ENCODE data around the gene FRMPD4. TPM values are rescaled to one million over a fixed set of nuclear protein-coding genes. Genes with fewer than 3 reads are reported as not detected.

The FRMPD4 gene
- total and polyA plus RNA-seq, 2 donors (not counting 1 experiment from before 2014, with no cell fraction given) = 0.50 to 1.5 TPM

GRCh38 chrX:12325171-12325570, 186.9 kb downstream of the FRMPD4 start:
- H3K4me2 ChIP-seq (ENCODE audit: extremely low read depth, insufficient read depth, low read length) = no peak overlapping the region
- no peak overlapping the region for H3K4me3 ChIP-seq (replicated peaks in 1 of 4; ENCODE audit: control extremely low read depth in 1 of 4, insufficient read depth in 1 of 4, low read depth in 3 of 4, low read length in 4 of 4)
- no peak overlapping the region for H3K9ac ChIP-seq (ENCODE audit: insufficient read depth, low read length)
- H3K4me1 ChIP-seq (ENCODE audit: control insufficient read depth, extremely low read depth, insufficient read depth, low read length) = no peaks in the 10 kb centered on the region
- no peak for DNase-seq (ENCODE audit: low read depth in 2 of 2)
- no peak overlapping the region for H3K27ac ChIP-seq (ENCODE audit: insufficient read depth, low read length)
- H3K79me2 ChIP-seq (ENCODE audit: control insufficient read depth, insufficient read depth, low read length) = no peaks in the 10 kb centered on the region
- H3K9me3 ChIP-seq (ENCODE audit: control insufficient read depth, insufficient read depth, low read depth, low read length) = no peaks in the 10 kb centered on the region
- no peak for TF ChIP-seq CTCF (conservative IDR thresholded peaks at IDR 0.05 in 1 of 2, IDR thresholded peaks at IDR 0.05 in 1 of 2; ENCODE audit: low read depth in 1 of 2, low read length in 2 of 2)
- no peak for TF ChIP-seq EZH2 (IDR thresholded peaks at IDR 0.05; ENCODE audit: low read length, missing control alignments)
- H2AFZ ChIP-seq (ENCODE audit: low read length) = no peak overlapping the region
- no peaks in the 10 kb centered on the region for H3K36me3 ChIP-seq (ENCODE audit: control insufficient read depth, insufficient read depth, low read length)
- H4K20me1 ChIP-seq (ENCODE audit: control insufficient read depth, extremely low read depth, insufficient read depth, low read length) = no peaks in the 10 kb centered on the region
- no peaks in the 10 kb centered on the region for H3K27me3 ChIP-seq (ENCODE audit: control insufficient read depth, insufficient read depth, low read length)

GRCh38 chrX:12327836-12328235, 189.6 kb downstream of the FRMPD4 start:
- no peak overlapping the region for H3K27ac ChIP-seq (ENCODE audit: insufficient read depth, low read length)
- no peaks in the 10 kb centered on the region for H3K4me1 ChIP-seq (ENCODE audit: control insufficient read depth, extremely low read depth, insufficient read depth, low read length)
- no peaks in the 10 kb centered on the region for H3K9me3 ChIP-seq (ENCODE audit: control insufficient read depth, insufficient read depth, low read depth, low read length)
- no peak overlapping the region for H2AFZ ChIP-seq (ENCODE audit: low read length)
- H3K4me2 ChIP-seq (ENCODE audit: extremely low read depth, insufficient read depth, low read length) = no peak overlapping the region
- H3K36me3 ChIP-seq (ENCODE audit: control insufficient read depth, insufficient read depth, low read length) = no peaks in the 10 kb centered on the region
- H3K9ac ChIP-seq (ENCODE audit: insufficient read depth, low read length) = no peak overlapping the region
- no peak overlapping the region for H3K4me3 ChIP-seq (replicated peaks in 1 of 4; ENCODE audit: control extremely low read depth in 1 of 4, insufficient read depth in 1 of 4, low read depth in 3 of 4, low read length in 4 of 4)
- DNase-seq (ENCODE audit: low read depth in 2 of 2) = no peak
- no peaks in the 10 kb centered on the region for H3K27me3 ChIP-seq (ENCODE audit: control insufficient read depth, insufficient read depth, low read length)
- no peaks in the 10 kb centered on the region for H3K79me2 ChIP-seq (ENCODE audit: control insufficient read depth, insufficient read depth, low read length)
- no peaks in the 10 kb centered on the region for H4K20me1 ChIP-seq (ENCODE audit: control insufficient read depth, extremely low read depth, insufficient read depth, low read length)
- TF ChIP-seq CTCF (conservative IDR thresholded peaks at IDR 0.05 in 1 of 2, IDR thresholded peaks at IDR 0.05 in 1 of 2; ENCODE audit: low read depth in 1 of 2, low read length in 2 of 2) (no peak), EZH2 (IDR thresholded peaks at IDR 0.05; ENCODE audit: low read length, missing control alignments) (no peak)

- Histone ChIP-seq H3K27me3 (ENCODE audit: control insufficient read depth, insufficient read depth, low read length) (no peaks in the 10 kb centered on the region), H3K4me1 (ENCODE audit: control insufficient read depth, extremely low read depth, insufficient read depth, low read length) (no peaks in the 10 kb centered on the region), H3K9me3 (ENCODE audit: control insufficient read depth, insufficient read depth, low read depth, low read length) (no peaks in the 10 kb centered on the region), H3K4me3 (replicated peaks in 1 of 4; ENCODE audit: control extremely low read depth in 1 of 4, insufficient read depth in 1 of 4, low read depth in 3 of 4, low read length in 4 of 4) (no peak overlapping the region), H2AFZ (ENCODE audit: low read length) (no peak overlapping the region), H3K36me3 (ENCODE audit: control insufficient read depth, insufficient read depth, low read length) (no peaks in the 10 kb centered on the region), H3K79me2 (ENCODE audit: control insufficient read depth, insufficient read depth, low read length) (no peaks in the 10 kb centered on the region), H3K9ac (ENCODE audit: insufficient read depth, low read length) (no peak overlapping the region), H4K20me1 (ENCODE audit: control insufficient read depth, extremely low read depth, insufficient read depth, low read length) (no peaks in the 10 kb centered on the region), H3K27ac (ENCODE audit: insufficient read depth, low read length) (no peak overlapping the region), H3K4me2 (ENCODE audit: extremely low read depth, insufficient read depth, low read length) (no peak overlapping the region)
- DNase-seq (ENCODE audit: low read depth in 2 of 2) = no peak
- TF ChIP-seq CTCF (conservative IDR thresholded peaks at IDR 0.05 in 1 of 2, IDR thresholded peaks at IDR 0.05 in 1 of 2; ENCODE audit: low read depth in 1 of 2, low read length in 2 of 2) = no peak
- TF ChIP-seq EZH2 (IDR thresholded peaks at IDR 0.05; ENCODE audit: low read length, missing control alignments) = no peak
Measured at GRCh38 chrX:12329476-12329875, 191.2 kb downstream of the FRMPD4 start.
